Prostate gland (tissue), 2 donors: Measurements from ENCODE around the gene FAIM2. TPM values are rescaled to one million over a fixed set of nuclear protein-coding genes. Genes with fewer than 3 reads are reported as not detected.

ENCODE experiments used
- DNase-seq: peaks from one replicate; pipeline ENCODE4 v3.0.0-alpha.2; 2019; ENCODE audit warnings: low spot score
- H3K27ac ChIP-seq, 2 donors: fragments of 200-600 bp; sonication (generic); 2 replicates each; pipeline ENCODE4 v1.5.1; 2017 to 2019
- H3K27me3 ChIP-seq: fragments of 200-600 bp; sonication (generic); replicated peaks from 2 replicates; pipeline ENCODE4 v1.5.1; 2019; ENCODE audit not compliant: insufficient read depth
- H3K36me3 ChIP-seq, 2 donors: fragments of 200-600 bp; sonication (generic); 1 replicate in 1 of 2; 2 replicates in 1 of 2; pipeline versions ENCODE4 v1.5.1 to v1.8.1; 2017 to 2019
- H3K4me1 ChIP-seq: fragments of 200-600 bp; sonication (generic); replicated peaks from 2 replicates; pipeline ENCODE4 v1.5.1; 2019
- H3K4me3 ChIP-seq, 2 donors: fragments of 200-600 bp; sonication (generic); 2 replicates each; pipeline ENCODE4 v1.5.1; 2017 to 2019
- H3K9me3 ChIP-seq: fragments of 200-600 bp; sonication (generic); 2 replicates; pipeline ENCODE4 v1.5.1; 2017
- POLR2A ChIP-seq: fragments of 450-650 bp; IDR thresholded peaks from one replicate; pipeline ENCODE4 v1.6.1; 2016; ENCODE audit warnings: antibody characterized with exemption, mild to moderate bottlenecking
- POLR2AphosphoS5 ChIP-seq: sonication (generic); formaldehyde crosslinking; IDR thresholded peaks from one replicate; pipeline ENCODE4 v1.6.1; 2017; ENCODE audit warnings: antibody characterized with exemption
- WGBS: methylation state at CpG from one replicate; pipeline ENCODE4 v1.1.5; 2018; 5-methylcytosine and 5-hydroxymethylcytosine counted together
- intact Hi-C: fragments of 100-400 bp; cut with DNase I; formaldehyde crosslinking; loops from one replicate; pipeline ENCODE4 v1.14.2; 2022
- total RNA-seq, 2 donors: library from RNA; depleted of rRNA; stranded (reverse); fragments of >200 nt; gene quantifications; one replicate each; pipeline ENCODE4 v1.1.0, GENCODE V29; 2016
- TF ChIP-seq, protein P1 (sequence below), 4 experiments: fragments of 200-600 bp in 2 of 4; fragments of 450-650 bp in 2 of 4; sonication (generic) in 2 of 4; IDR thresholded peaks; 1 replicate in 3 of 4; 2 replicates in 1 of 4; pipeline ENCODE4 v1.5.1; 2016 to 2019; ENCODE audit warnings: antibody characterized with exemption in 4 of 4, mild to moderate bottlenecking in 2 of 4, moderate library complexity in 2 of 4

Gene FAIM2
- total RNA-seq, 2 donors from 2014 or later = 2.8 to 12.0 TPM

DNA sequence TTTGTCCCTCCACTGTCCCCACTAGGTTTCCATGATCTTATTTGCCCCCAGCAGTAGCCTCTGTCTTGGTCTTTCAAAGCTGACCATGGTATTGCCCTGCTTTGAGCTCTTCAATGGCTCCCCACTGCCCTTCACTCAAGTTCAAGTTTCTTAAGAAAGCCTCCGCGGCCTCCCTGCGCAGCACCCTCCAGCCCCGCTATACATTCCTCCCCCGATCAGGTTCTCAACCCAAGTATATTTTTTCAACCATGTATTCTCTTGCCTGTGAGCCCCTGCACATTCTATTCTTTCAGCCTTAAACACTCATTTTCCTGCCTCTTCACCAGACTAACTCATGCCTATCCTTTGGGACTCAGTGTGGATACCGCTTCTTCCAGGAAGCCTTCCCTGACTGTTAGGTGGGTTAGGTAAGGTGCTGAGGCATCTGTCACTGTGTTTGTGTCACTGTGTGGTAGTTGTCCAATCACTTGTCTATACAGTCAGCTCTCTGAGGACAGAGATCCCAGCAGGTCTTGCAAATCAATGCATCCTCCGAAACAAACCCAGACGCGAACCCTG lies 4.3 kb downstream of the FAIM2 start:
- Histone ChIP-seq H3K4me1 (no peaks in the 10 kb centered on the region), H3K27ac (no peak overlapping the region), H3K9me3 (no peaks in the 10 kb centered on the region), H3K27me3 (no peaks in the 10 kb centered on the region), H3K4me3 (no peak overlapping the region), H3K36me3 (no peaks in the 10 kb centered on the region)
- no peak for TF ChIP-seq POLR2A
- TF ChIP-seq, protein P1, sequence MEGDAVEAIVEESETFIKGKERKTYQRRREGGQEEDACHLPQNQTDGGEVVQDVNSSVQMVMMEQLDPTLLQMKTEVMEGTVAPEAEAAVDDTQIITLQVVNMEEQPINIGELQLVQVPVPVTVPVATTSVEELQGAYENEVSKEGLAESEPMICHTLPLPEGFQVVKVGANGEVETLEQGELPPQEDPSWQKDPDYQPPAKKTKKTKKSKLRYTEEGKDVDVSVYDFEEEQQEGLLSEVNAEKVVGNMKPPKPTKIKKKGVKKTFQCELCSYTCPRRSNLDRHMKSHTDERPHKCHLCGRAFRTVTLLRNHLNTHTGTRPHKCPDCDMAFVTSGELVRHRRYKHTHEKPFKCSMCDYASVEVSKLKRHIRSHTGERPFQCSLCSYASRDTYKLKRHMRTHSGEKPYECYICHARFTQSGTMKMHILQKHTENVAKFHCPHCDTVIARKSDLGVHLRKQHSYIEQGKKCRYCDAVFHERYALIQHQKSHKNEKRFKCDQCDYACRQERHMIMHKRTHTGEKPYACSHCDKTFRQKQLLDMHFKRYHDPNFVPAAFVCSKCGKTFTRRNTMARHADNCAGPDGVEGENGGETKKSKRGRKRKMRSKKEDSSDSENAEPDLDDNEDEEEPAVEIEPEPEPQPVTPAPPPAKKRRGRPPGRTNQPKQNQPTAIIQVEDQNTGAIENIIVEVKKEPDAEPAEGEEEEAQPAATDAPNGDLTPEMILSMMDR (IDR thresholded peaks at IDR 0.05) = no peak
- TF ChIP-seq POLR2AphosphoS5 = no peak
- 96% methylated on average over 9 of the region's 9 CpGs for WGBS
- intact Hi-C loops = no loop called here
- DNase-seq = no peak

DNA sequence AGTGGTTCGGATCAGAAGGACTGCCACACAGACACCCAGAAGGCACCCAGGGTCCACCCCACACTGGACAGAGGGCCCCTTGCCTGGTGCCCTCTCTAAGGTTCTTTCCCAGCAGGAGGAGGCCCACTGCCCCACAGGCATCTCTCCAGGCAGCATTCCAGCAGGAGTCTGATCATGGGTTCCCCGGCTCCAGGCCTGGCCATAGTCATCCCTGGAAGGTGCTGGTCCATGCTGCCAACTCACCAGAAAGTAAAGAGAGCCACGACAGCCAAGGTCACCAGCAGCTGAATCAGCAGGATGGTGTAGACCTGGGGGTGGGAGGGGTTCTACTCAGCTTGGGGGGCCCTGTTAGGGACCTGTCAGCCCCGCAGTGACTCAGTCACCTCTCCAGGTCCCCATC lies 6.4 kb downstream of the FAIM2 start:
- Histone ChIP-seq H3K4me3 (no peak overlapping the region), H3K27me3 (no peaks in the 10 kb centered on the region), H3K4me1 (no peaks in the 10 kb centered on the region), H3K9me3 (no peaks in the 10 kb centered on the region), H3K36me3 (no peaks in the 10 kb centered on the region), H3K27ac (no peak overlapping the region)
- no peak for TF ChIP-seq POLR2A
- no peak for TF ChIP-seq POLR2AphosphoS5
- TF ChIP-seq, protein P1 (IDR thresholded peaks at IDR 0.05) = no peak
- intact Hi-C loops = no loop called here
- WGBS = 85% methylated on average over 3 of the region's 4 CpGs
- no peak for DNase-seq

DNA sequence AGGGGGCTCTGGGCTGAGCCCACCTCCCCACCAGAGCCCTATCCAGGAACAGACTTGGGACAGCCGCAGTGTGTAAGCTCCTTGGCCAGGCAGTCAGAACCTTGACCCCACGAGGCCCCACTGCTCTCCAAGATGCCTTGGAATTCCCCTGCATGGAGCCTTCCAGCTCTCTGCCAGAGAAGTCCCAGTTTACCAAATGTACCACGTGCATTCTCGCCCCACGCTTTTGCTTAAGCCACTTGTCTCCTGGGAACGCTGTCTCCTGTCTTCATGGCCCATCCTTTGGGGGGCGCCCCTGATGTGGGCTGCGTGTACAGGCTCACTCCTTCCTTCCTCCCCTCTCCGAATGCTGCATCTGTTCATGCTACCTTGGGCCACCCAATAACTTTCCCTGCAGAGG lies 7.9 kb downstream of the FAIM2 start:
- Histone ChIP-seq H3K36me3 (no peaks in the 10 kb centered on the region), H3K4me3 (no peak overlapping the region), H3K9me3 (no peaks in the 10 kb centered on the region), H3K27me3 (no peaks in the 10 kb centered on the region), H3K27ac (peak overlapping the region; percentile 40 to 60), H3K4me1 (no peaks in the 10 kb centered on the region)
- DNase-seq = no peak
- WGBS = 84% methylated on average over 9 of the region's 9 CpGs
- intact Hi-C loops = no loop called here
- TF ChIP-seq POLR2AphosphoS5 (no peak), POLR2A (no peak)
- TF ChIP-seq, protein P1 (IDR thresholded peaks at IDR 0.05) = no peak

DNA sequence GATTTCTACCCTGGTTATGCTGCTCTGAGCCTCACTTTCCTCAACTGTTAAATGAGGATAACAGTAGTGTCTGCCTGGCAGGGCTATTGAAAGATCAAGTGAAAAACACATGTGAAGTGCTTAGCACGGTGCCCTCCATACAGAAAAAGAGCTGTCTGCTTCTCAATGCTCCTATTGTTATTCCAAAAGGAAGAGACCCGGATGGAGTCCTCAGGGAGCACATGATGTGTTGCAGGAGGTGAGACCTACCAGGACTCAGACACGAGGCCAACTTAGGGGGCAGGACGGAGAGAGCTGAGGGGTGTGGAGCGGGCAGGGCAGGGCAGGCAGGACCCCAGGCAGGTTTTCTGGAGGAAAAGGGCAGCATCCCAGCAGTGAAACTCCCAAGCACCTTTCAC lies 8.9 kb downstream of the FAIM2 start:
- 58% methylated on average over 5 of the region's 5 CpGs for WGBS
- TF ChIP-seq, protein P1 (IDR thresholded peaks at IDR 0.05) = no peak
- TF ChIP-seq POLR2A (no peak), POLR2AphosphoS5 (no peak)
- Histone ChIP-seq H3K9me3 (no peaks in the 10 kb centered on the region), H3K4me1 (no peaks in the 10 kb centered on the region), H3K4me3 (no peak overlapping the region), H3K27me3 (no peaks in the 10 kb centered on the region), H3K27ac (peak overlapping the region; percentile 40 to 60), H3K36me3 (no peaks in the 10 kb centered on the region)
- intact Hi-C loops = no loop called here
- no peak for DNase-seq
